Adrenal gland (tissue), 5 donors: ENCODE measurements around the gene RNU5B-1.
"Not testable (repeated sequence)": the region's sequence is repeated elsewhere in the genome, so short reads cannot be mapped to it uniquely, and the experiment has no call there.

ENCODE experiments used
- CTCF ChIP-seq, 6 experiments: fragments of 450-650 bp in 4 of 6; fragments of 200-600 bp in 2 of 6; sonication (generic) in 1 of 6; IDR thresholded peaks; 1 replicate in 5 of 6; 2 replicates in 1 of 6; pipeline versions ENCODE4 v1.5.1 to v1.8.0; 2016 to 2021; ENCODE audit warnings: antibody characterized with exemption in 6 of 6, mild to moderate bottlenecking in 2 of 6, moderate library complexity in 1 of 6
- POLR2A ChIP-seq, 2 donors: fragments of 450-650 bp; IDR thresholded peaks; one replicate each; pipeline ENCODE4 v1.6.1; 2017; ENCODE audit warnings: antibody characterized with exemption in 2 of 2, mild to moderate bottlenecking in 2 of 2, moderate library complexity in 1 of 2
- donor health status: DM: no; HTN: no; CAD: no.

DNA sequence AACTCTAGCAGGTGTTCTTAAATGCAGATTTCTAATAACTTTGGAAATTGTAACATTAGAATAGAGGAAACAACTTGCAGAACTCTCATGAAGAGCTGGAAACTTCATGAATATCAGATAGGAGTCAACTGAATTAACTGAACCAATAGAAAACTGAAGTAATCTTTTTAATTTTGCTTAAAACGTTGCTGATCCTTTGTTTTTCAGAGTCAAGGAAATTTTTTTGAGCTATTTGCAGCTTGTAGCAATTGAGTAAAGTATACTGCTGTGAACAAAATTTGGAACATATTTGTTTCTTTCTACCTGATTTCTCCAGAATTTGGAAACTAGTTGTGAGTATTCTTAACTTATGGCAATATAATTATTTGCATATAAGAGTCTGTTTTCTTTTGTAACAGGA lies 47.5 kb downstream of the RNU5B-1 start:
- not testable (repeated sequence) for TF ChIP-seq CTCF, POLR2A (IDR thresholded peaks at IDR 0.05)
